Smooth muscle cell (in vitro differentiated cells): ENCODE results near the gene PLET1. TPM values are rescaled to one million over a fixed set of nuclear protein-coding genes. Genes with fewer than 3 reads are reported as not detected.

Experiments
- DNase-seq: peaks from one replicate; lab custom pipeline; 2025; ENCODE audit not compliant: unreplicated experiment; lab: John Stamatoyannopoulos, UW
- H2AFZ ChIP-seq: fragments of 200-600 bp; sonication (generic); 2 replicates; pipeline ENCODE4 v1.6.0; 2016; ENCODE audit warnings: antibody characterized with exemption, low read depth, mild to moderate bottlenecking
- H3F3A ChIP-seq: fragments of 200-600 bp; sonication (generic); 2 replicates; pipeline ENCODE4 v1.6.0; 2017; ENCODE audit warnings: antibody characterized with exemption, low read depth
- H3K27ac ChIP-seq: fragments of 200-600 bp; sonication (generic); 2 replicates; pipeline ENCODE4 v1.5.1; 2016; ENCODE audit warnings: low read depth, mild to moderate bottlenecking
- H3K27me3 ChIP-seq: fragments of 200-600 bp; sonication (generic); 2 replicates; pipeline ENCODE4 v1.6.1; 2016; ENCODE audit warnings: low read depth, mild to moderate bottlenecking
- H3K36me3 ChIP-seq: fragments of 200-600 bp; sonication (generic); 2 replicates; pipeline ENCODE4 v1.5.1; 2016; ENCODE audit warnings: low read depth
- H3K4me1 ChIP-seq: fragments of 200-600 bp; sonication (generic); 2 replicates; pipeline ENCODE4 v1.5.1; 2016; ENCODE audit warnings: low read depth
- H3K4me2 ChIP-seq: fragments of 200-600 bp; sonication (generic); 2 replicates; pipeline ENCODE4 v1.6.0; 2016; ENCODE audit warnings: mild to moderate bottlenecking
- H3K4me3 ChIP-seq: fragments of 200-600 bp; sonication (generic); 2 replicates; pipeline ENCODE4 v1.5.1; 2016; ENCODE audit warnings: mild to moderate bottlenecking
- H3K79me2 ChIP-seq: fragments of 200-600 bp; sonication (generic); 2 replicates; pipeline ENCODE4 v1.6.0; 2016; ENCODE audit warnings: low read depth, mild to moderate bottlenecking
- H3K9ac ChIP-seq: fragments of 200-600 bp; sonication (generic); 2 replicates; pipeline ENCODE4 v1.6.0; 2016; ENCODE audit warnings: low read depth
- H3K9me3 ChIP-seq: fragments of 200-600 bp; sonication (generic); replicated peaks from 2 replicates; pipeline ENCODE4 v1.5.1; 2016; ENCODE audit warnings: low read depth
- H4K20me1 ChIP-seq: fragments of 200-600 bp; sonication (generic); 2 replicates; pipeline ENCODE4 v1.6.0; 2016; ENCODE audit warnings: low read depth
- WGBS: methylation state at CpG from one replicate; pipeline ENCODE4 v1.1.7; 2016; ENCODE audit warnings: low lambda C conversion rate; 5-methylcytosine and 5-hydroxymethylcytosine counted together
- polyA plus RNA-seq: library from polyadenylated mRNA; unstranded; fragments of >200 nt; fragmentation: Nextera tagmentation; extraction: Ambion mirVana; gene quantifications from 2 replicates; pipeline ENCODE4 v1.2.1, GENCODE V29; 2016
- total RNA-seq: library from RNA; depleted of rRNA; stranded (reverse); fragments of >200 nt; gene quantifications from 2 replicates; pipeline ENCODE4 v1.2.3, GENCODE V29; 2014
- TF ChIP-seq, protein P1 (sequence below): fragments of 200-600 bp; sonication (generic); IDR thresholded peaks from 2 replicates; pipeline ENCODE4 v1.5.1; 2017; ENCODE audit warnings: borderline replicate concordance, mild to moderate bottlenecking, antibody characterized with exemption; ENCODE audit not compliant: insufficient read depth, poor library complexity, severe bottlenecking

Gene PLET1
- total and polyA plus RNA-seq, 2 experiments from 2014 or later = not detected

DNA sequence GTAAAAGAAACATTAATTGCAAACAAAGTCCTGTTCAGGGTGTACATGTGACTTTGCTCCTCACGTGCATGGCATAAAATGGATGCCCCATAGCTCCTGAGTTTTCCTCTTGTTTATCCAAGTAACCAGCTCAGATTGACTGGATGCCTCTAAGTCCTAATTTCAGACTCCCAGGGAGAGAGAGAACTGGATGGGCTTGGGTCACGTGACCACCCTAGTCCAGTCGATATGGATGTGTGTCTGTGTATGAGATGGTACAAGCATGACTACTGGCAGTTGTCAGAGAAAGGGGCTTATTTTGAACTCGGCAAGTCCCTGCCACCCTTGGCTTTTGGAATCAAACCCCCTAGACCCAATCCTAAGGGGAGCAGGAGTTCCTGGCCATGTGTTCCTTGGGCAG lies 35.4 kb upstream of the PLET1 start:
- Histone ChIP-seq H3K9me3 (no peaks in the 10 kb centered on the region), H3K36me3 (no peaks in the 10 kb centered on the region), H3K27ac (no peak overlapping the region), H3F3A (no peaks in the 10 kb centered on the region), H3K79me2 (no peaks in the 10 kb centered on the region), H3K9ac (no peak overlapping the region), H3K4me1 (no peaks in the 10 kb centered on the region), H2AFZ (no peak overlapping the region), H4K20me1 (no peaks in the 10 kb centered on the region), H3K27me3 (no peaks in the 10 kb centered on the region), H3K4me3 (no peak overlapping the region), H3K4me2 (no peak overlapping the region)
- WGBS = 89% methylated on average over 4 of the region's 4 CpGs
- TF ChIP-seq, protein P1, sequence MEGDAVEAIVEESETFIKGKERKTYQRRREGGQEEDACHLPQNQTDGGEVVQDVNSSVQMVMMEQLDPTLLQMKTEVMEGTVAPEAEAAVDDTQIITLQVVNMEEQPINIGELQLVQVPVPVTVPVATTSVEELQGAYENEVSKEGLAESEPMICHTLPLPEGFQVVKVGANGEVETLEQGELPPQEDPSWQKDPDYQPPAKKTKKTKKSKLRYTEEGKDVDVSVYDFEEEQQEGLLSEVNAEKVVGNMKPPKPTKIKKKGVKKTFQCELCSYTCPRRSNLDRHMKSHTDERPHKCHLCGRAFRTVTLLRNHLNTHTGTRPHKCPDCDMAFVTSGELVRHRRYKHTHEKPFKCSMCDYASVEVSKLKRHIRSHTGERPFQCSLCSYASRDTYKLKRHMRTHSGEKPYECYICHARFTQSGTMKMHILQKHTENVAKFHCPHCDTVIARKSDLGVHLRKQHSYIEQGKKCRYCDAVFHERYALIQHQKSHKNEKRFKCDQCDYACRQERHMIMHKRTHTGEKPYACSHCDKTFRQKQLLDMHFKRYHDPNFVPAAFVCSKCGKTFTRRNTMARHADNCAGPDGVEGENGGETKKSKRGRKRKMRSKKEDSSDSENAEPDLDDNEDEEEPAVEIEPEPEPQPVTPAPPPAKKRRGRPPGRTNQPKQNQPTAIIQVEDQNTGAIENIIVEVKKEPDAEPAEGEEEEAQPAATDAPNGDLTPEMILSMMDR = no peak
- no peak for DNase-seq

DNA sequence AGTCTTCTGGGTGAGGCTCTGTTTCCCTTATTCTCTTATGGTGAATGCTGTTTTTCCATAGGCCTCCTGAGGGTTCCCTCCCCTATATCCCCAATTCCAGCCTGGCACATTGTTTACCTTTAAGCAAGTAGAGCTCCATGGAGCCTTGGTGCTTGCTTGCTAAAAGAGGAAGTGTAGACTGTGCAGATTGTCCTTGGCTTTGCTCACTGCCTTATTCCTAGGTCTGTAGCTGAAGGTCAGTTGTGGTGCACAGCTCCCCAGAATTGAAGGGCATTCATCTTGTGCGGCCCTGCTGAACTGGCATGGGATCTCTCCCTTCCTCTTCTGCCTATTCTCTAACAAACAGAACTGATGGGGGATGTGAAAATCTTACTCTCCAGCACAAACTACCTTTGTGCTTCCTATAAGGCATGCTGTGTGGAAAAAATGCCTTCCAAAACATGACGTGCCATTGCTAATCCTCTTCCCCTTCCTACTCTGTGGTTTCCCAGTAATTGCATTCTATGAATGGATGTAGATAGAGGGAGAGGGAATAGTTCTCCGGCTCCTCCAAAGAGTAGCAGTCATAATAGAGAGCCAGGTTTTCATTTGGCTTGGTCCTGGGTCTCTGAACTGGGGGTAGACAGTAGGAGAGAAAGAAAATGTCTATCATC lies 34.2 kb upstream of the PLET1 start:
- no peaks in the 10 kb centered on the region for H3K4me1 ChIP-seq
- no peak for DNase-seq
- no peaks in the 10 kb centered on the region for H3K36me3 ChIP-seq
- no peaks in the 10 kb centered on the region for H3K79me2 ChIP-seq
- no peak overlapping the region for H2AFZ ChIP-seq
- H3K9ac ChIP-seq = no peak overlapping the region
- WGBS = 62% methylated on average over 3 of the region's 3 CpGs
- no peaks in the 10 kb centered on the region for H3K9me3 ChIP-seq
- peak overlapping the region; percentile 16 for H3K27ac ChIP-seq
- no peaks in the 10 kb centered on the region for H4K20me1 ChIP-seq
- H3F3A ChIP-seq = no peaks in the 10 kb centered on the region
- TF ChIP-seq, protein P1 = no peak
- no peaks in the 10 kb centered on the region for H3K27me3 ChIP-seq
- peak overlapping the region; percentile 65 for H3K4me2 ChIP-seq
- no peak overlapping the region for H3K4me3 ChIP-seq

DNA sequence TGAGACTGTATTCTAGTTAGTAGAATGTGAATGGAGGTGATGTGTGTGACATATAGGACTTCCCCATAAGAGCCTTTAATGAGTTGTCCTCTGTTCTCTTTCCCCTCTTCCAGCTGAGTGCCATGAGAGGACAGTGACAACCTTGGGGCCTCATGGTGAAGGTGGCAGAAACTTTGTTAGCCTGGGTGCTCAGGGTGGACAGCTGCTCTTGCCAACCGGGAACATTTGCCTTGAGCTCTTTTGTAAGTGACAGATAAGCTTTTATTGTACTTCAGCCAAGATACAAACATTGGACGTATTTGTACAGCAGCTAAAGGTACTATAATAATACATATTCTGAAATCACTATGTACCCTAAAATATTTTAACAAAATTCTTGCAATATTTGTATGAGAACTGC lies 33.0 kb upstream of the PLET1 start:
- no peaks in the 10 kb centered on the region for H4K20me1 ChIP-seq

More for the DNA sequence above, 33.0 kb upstream of the PLET1 start:
- WGBS = 77% methylated on average over 2 of the region's 2 CpGs
- Histone ChIP-seq H3K27ac (no peak overlapping the region), H3F3A (no peaks in the 10 kb centered on the region), H3K4me3 (no peak overlapping the region), H2AFZ (no peak overlapping the region), H3K4me1 (no peaks in the 10 kb centered on the region), H3K4me2 (no peak overlapping the region), H3K27me3 (no peaks in the 10 kb centered on the region), H3K9ac (no peak overlapping the region), H3K36me3 (no peaks in the 10 kb centered on the region), H3K9me3 (no peaks in the 10 kb centered on the region), H3K79me2 (no peaks in the 10 kb centered on the region)
- TF ChIP-seq, protein P1 = no peak
- no peak for DNase-seq
